Measurements from ENCODE around the gene DNAI7.

Gene DNAI7

GRCh38 chr12:25195056-25195971 lies at the start of gene DNAI7, which contains the start of gene ETFRF1:
Gene DNAI7, minus strand, starts transcription at chr12:25195160. Its CDS starts 82 bp downstream, at chr12:25195078.
Gene ETFRF1, plus strand, starts transcription at chr12:25195237. Its CDS starts 8,720 bp downstream, at chr12:25203957.
- peak; percentile 95 for DNase-seq

DNA sequence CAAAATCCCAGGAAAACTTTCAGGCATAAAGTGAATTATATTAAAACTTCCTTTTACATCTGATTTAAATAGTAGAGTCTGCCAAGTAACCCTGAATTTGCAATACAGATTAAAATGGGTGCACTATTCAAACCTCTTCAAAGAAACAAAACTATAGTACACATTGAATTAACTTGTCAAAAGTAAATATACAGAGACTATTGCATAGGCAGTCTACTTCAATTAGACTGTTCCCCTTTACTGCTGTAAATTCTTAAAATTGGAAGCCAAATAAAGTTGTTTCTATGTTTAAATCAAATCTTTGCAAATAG lies 48.7 kb upstream of the DNAI7 start:
- no peak for DNase-seq

DNA sequence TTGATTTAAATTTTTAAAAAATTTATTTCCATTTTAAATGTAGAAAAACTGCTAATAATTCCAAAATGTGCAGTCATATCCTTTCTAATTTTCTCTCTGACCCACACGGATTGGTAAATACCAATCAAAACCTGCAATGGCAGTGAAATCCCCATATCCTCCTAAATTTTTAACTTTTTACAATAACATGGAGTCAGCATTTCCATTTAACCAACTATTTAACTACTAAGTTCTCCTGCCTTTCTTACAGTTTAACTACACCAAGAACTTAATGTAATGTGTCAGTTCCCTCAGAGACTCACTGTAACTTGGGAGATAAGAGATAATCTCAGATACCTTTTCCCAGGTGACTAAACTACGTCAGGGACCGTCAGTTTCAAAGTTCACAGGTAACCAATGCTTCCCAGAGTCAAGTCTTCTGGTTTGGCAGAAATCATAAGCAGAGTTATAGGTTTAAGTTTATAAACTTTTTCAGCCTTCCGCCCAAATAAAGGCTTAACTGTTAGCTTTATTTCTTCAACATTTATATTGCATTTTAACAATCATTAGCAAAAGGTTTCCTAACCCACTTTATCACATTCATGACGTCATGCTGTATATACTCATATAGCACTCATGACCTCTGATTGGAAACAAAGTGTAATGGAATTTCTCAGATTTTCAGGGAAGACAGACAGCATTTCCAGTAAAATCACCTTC lies 48.2 kb upstream of the DNAI7 start:
- no peak for DNase-seq

DNA sequence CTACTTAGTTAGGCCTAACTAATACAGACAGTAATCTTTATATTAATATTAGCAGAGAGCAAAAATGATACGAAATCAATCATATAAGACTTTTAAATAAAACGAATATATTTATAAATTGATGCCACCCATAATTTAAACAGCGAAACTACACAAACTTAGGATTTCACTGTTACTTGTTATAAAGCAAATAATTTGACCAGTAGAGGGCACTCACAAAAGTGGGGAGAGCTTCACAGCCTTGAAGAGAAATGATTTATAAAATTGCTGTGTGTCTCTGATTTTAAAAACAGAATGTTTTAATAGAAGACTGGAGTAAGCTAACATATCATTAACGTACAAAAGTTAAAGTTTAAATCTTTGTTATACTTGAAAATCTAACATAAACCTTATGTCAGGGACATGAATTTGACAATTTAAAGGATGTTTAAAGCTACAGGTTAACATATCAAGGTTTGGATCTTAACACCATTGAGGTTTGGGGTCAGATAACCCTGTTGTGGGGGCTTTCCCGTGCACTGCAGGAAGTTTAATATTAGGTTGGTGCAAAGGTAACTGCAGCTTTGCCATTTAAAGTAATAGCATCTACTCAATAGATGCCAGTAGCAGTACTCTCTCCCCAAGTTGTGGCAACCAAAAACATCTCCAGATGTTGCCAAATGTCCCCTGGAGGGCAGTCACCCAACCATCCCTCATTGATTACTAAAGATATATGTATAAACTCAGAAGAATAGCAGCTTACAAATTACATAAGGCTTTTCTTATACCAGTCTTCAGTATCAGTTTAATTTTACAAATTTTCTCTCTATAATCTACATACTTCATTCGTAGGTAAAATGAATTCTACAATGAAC lies 46.4 kb upstream of the DNAI7 start:
- DNase-seq: no peak

DNA sequence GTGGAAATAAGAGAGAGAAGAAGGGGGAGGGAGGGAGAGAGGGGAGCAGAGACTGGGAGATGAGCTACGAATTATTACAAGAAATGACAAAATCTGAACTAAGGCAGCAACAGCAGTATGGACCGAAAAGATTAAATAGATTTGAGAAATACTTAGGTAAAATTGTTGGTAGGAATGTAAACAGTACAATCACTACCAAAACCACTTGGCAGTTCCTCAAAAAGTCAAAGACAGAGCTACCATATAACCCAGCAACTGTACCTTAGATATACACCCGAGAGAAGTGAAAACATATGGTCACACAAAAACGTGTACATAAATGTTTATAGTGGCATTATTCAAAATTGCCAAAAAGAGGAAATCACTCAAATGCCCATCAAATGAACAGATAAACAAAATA lies 41.7 kb upstream of the DNAI7 start:
- no peak for DNase-seq

DNA sequence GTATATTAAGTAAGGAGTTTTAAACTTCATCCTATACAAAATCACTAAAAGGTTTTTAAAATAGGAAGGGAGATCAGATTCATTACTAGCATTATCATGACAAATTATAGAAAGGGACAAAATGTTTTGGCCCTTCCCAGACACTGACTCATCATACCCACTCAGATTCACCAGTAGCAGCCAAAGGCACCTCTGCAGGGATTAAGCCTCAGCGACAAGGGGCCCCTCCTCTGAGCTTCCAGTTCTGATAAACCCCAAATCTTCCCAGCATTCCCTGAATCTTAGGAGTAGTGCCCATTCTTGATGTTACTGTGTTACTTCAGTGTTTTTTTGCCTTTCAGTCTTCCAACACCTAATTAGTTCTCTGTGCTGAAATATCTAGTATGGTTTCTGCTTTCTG lies 41.2 kb upstream of the DNAI7 start:
- DNase-seq: no peak

DNA sequence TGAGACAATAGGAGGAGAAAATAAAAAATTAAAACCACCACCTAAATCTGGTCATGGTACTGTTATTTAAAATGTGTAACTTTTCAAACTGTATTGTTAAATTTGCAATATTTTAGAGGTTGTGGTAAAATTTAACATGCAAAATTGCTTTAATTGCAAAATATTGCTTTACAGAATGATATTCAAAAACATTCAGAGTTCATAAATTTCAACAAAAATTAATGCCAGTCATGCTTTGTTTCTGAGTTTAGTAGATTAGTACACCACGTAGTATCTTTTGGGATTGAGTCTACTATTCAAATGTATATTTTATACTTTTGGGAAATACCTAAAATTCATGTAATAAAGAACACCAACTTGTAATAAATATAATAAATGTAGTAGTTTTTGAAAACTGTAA lies 18.4 kb upstream of the DNAI7 start:
- DNase-seq: no peak

GRCh38 chr12:25208554-25208953 lies 13.6 kb upstream of the DNAI7 start:
- DNase-seq: no peak

DNA sequence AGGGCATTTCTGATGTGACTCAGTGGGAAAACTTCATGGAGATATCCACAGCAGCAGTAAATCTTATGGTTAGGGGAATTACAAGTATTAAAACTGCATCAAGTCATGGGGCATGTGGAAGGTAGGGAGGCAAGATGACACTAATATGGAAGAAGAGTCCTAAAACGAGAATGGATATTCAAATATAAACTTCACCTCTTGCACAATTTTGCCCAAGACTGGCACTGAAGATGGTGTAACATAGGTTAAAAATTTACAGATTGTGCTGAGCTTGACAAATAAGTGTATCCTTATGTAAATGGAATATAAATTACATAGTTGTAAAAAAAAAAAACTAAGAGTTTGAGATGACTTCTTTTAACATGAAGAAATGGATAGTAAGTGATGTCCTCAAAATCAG lies 12.9 kb upstream of the DNAI7 start:
- no peak for DNase-seq

DNA sequence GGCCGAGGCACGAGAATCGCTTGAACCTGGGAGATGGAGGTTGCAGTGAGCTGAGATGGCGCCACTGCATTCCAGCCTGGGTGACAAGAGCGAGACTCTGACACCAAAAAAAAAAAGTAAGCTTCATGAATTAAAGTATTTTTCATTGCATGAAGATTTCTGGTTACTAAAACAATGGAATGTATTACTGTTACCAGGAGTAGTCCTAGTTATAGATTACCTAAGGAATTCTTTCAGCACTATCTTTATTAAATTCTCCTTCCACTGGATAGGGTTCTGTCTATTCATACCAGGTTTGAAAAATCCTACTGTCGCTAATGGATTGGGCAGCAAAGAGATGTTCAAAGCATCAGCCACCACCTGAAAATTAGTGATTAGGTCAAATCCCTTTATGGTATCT lies 12.5 kb upstream of the DNAI7 start:
- no peak for DNase-seq

DNA sequence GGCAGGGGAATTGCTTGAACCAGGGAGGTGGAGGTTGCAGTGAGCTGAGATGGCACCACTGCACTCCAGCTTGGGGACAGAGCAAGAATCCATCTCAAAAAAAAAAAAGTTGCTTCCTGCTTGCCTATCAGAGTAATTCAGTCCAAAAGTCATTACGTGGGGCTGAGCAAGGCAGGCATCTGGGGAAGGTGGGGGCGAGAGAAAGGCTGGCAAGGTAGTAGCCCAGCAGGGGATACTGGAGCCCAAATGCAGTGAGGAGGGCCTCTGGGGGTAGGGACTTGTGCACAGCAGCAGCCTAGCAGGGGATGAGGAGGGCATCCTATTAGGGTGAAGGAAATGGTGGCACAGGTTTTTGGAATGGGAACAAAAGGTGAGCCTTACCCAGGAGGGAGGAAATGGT lies 7.2 kb upstream of the DNAI7 start:
- no peak for DNase-seq

- DNase-seq: no peak
These were observed 5.7 kb upstream of the DNAI7 start for GRCh38 chr12:25200703-25201102.

DNA sequence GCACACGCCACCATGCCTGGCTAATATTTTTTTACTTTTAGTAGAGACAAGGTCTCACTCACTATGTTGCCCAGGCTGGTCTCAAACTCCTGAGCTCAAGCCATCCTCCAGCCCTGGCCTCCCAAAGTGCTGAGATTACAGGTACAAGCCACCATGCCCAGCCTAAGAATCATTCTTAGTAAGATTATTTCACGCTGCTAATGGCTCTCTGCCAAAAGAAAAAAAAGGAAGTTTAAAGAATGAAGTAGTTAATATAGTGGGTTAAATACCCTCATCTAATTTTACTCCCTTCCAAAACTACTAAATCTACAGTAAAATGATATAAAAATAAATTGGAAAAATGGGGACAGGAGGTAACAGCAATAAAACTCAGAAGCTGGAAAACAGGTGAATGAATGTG lies 2.6 kb upstream of the DNAI7 start:
- no peak for DNase-seq

DNA sequence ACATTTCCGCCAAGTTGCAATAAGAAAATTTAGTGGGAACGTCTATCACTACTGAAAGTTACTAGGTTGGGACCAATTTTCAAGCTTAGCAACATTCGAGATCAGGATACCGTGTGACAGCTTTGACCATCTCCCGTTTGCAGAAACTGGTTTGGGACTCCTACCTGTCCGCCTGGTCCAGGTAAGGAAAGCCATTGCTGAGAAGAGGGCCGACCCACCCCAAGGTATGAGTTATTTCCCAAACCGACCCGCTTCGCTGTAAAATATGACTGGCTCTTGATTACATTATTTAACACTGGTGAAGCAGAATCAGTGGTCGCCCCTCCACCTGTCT lies 271 bp downstream of the DNAI7 start:
- DNase-seq: no peak

GRCh38 chr12:25194214-25194613 lies 746 bp downstream of the DNAI7 start:
- DNase-seq: no peak

DNA sequence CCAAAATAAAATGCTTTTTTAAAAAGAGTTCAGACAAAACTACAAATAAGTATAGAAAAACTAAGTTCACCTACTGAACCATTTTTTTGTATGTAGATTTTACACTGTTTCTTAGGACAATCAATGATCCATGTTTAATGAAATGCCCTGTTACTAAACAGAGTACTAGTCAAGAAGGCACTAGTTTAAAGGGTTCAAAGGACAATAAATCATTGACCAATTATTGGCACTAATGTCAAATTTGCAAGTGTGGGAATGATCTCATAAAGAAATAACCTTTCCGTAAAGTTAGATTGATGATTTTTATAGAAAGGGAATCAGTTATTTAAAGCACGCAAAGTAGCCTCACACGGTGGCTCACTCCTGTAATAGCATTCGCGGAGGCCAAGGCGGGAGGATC lies 4.2 kb downstream of the DNAI7 start:
- DNase-seq: no peak

- no peak for DNase-seq
These were observed 5.3 kb downstream of the DNAI7 start for GRCh38 chr12:25189656-25190055.

GRCh38 chr12:25187781-25188180 lies 7.2 kb downstream of the DNAI7 start:
- no peak for DNase-seq

DNA sequence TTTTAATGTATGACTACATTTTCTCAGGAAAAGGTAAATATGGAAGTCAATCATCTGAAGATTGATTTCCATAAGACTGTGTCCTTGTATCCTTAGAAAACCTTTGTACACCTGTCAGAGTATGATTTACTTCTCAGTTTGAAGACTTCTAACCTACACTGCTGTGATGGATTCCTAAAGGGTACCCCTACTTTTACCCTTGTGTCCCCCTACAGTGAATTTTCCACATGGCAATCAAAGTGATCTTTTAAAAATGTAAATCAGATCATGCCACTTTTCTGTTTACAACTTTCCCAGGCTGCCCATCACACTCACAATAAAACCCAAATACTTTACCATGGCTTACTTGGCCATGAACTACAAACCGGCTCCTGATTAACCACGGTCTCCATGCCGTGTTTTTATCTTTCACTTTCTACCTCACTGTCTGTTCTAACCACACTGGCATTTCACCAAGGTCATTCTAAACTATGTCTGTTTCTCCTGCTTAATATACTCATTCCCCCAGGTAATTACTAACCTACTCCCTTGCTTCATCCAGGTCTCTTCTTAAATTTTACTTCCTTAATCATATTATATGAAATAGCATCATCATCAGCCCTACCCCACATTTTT lies 8.1 kb downstream of the DNAI7 start:
- DNase-seq: no peak

DNA sequence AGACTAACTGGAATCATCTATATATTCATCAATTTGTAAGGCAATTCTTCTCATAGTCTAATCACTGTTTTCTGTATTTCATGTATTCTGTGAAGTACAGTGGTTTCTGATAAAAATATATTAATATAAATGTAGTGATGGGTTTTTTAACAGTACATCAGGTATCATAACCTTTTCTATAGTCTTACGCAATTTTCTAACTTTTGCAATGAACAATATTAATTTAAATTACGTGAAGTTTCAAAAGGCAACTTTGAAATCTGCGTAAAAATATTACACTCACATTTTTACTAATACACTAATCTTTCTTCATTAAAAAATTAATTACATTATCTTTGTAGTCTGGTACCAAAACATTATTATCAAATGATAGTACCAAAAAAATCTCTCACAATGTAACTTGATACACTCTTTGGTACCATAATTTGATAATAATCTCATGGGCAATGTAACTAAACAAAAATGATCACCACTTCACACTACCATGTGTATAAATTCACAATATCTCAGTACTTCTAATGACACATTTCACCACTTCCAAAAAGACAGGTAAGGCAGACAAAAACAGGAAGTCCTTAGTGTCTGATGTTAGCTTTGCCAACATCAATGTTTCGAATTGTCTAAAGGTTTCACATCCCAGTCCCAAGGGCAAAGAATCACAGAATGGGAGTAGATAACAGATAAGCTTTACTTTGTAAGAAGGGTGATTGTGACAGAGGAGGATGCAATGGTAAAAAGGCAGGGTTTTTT lies 8.7 kb downstream of the DNAI7 start:
- no peak for DNase-seq

DNA sequence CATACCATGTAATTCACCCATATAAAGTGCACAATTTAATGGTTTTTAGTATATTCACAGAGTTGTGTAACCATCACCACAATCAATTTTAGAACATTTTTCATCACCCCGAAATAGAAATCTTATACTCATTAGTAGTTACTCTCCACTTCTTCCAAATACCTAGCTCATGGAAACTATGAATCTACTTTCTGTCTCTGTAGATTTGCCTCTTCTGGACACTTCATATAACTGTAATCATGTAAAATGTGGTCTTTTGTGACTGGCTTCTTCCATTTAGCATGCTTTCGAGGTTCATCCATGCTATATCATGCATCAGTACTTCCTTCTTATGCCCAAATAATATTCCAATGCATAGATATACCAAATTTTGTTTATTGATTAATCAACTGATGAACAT lies 10.8 kb downstream of the DNAI7 start:
- no peak for DNase-seq

DNA sequence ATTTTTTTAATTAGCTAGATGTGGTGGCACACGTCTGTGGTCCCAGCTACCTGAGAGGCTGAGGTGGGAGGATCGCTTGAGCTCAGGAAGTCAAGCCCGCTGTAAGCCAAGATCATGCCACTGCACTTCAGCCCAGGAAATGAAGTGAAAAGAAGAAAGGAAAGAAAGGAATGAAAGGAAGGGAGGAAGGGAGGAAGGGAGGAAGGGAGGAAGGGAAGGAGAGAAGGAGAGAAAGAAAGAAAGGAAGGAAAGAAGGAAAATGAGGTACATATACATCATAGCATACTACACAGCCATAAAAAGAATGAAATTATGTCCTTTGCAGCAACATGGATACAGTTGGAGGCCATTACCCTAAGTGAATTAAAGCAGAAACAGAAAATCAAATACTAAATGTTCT lies 12.2 kb downstream of the DNAI7 start:
- DNase-seq: no peak

Measured in stimulated activated CD4-positive, alpha-beta T cell treated with anti-CD3 and anti-CD28 coated beads, Interleukin-2, amount 100 ng/mL, for 48 hours (primary cell).